Right lobe of liver (tissue), 4 donors: ENCODE results near the gene SLC2A4.

Source experiments
- CTCF ChIP-seq, 4 donors: fragments of 200-600 bp in 3 of 4; fragments of 450-650 bp in 1 of 4; IDR thresholded peaks; one replicate each; pipeline versions ENCODE4 v1.5.1 to v1.8.0; 2016 to 2022; ENCODE audit warnings: antibody characterized with exemption in 4 of 4, mild to moderate bottlenecking in 2 of 4
- POLR2A ChIP-seq: fragments of 450-650 bp; IDR thresholded peaks from one replicate; pipeline ENCODE4 v1.6.1; 2017; ENCODE audit warnings: antibody characterized with exemption, mild to moderate bottlenecking
- donor health status: DM: no; HTN: no; CAD: no.
- donor health status: DM: no; HTN: no; CAD: no.
- donor health status: DM: no; HTN: yes; CAD: no.

- TF ChIP-seq CTCF (IDR thresholded peaks at IDR 0.05) (no peak), POLR2A (no peak)
Measured at GRCh38 chr17:7253082-7253481, 28.4 kb upstream of the SLC2A4 start.
